A549 (cell line): ENCODE data around the gene AOAH.

ENCODE experiments used
- CTCF ChIP-seq: fragments of >200 bp; sonication (Bioruptor Twin); formaldehyde crosslinking; IDR thresholded peaks from 3 replicates; pipeline ENCODE4 v1.5.1; 2016
- JUNB ChIP-seq: fragments of >200 bp; sonication (Bioruptor Twin); formaldehyde crosslinking; IDR thresholded peaks from 2 replicates; pipeline ENCODE4 v1.6.1; 2016
- USF2 ChIP-seq: fragments of 450-650 bp; IDR thresholded peaks from 2 replicates; pipeline ENCODE4 v1.6.1; 2014; ENCODE audit warnings: antibody characterized with exemption

GRCh38 chr7:36650766-36651312 lies 73.5 kb downstream of the AOAH start:
- no peak for TF ChIP-seq CTCF
- no peak for TF ChIP-seq JUNB
- no peak for TF ChIP-seq USF2
